Islet of Langerhans (tissue), 1 donor: ENCODE data around the gene ADORA2A.

ENCODE experiments used
- FAIRE-seq: peaks from one replicate; lab custom pipeline; 2011; peaks lifted over from hg19 to GRCh38; lab: Jason Lieb, UNC

The ADORA2A gene

GRCh38 chr22:24418786-24419474 is 8.5 kb upstream of the ADORA2A start:
- FAIRE-seq: no peak

- FAIRE-seq: no peak
Measured at GRCh38 chr22:24419475-24419850, 7.9 kb upstream of the ADORA2A start.

DNA sequence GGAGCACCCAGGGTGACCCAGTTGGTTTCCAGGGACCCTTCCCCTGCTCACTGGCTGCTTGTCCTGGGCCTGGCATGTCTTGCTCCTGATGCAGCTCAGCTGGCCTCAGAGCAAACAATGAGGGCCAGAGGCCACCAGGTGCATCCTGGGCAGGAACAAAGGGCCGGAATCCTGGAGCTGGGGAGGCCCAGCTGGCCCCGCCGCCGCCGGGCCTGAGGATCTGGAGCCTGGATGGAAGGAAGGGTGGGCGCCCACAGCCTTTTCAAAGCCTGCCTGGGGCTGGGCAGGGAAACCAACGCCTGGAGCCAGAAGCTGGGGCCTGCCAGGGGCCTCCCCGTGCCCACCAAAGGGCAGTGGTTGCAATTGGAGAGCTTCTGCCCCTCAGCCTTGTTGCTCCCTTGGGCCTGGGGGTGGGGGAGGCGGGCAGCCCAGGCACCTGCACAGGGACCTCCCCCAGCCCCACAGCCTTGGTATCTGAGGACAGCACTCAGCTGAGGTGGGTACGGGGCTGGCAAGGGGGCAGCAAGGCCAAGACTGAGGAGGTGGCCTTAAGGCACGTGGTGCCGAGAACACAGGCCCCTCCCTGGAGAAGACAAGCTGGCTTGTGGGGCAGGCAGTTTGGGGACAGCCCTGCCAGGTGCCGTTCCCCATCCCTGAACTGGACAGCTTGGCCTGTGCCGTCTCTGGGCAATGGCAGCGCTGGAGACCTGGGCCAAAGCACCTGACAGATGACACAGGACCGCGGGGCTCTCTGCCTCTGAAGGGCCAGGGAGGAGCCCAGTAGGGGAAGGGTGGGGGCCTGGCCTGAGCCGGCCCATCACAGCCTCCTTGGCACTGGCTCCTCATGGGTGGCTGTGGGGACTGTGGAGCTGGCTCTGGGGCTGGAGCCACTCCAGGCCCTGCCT is 7.1 kb upstream of the ADORA2A start:
- no peak for FAIRE-seq

- FAIRE-seq: no peak
Measured at GRCh38 chr22:24420977-24421343, 6.4 kb upstream of the ADORA2A start.

GRCh38 chr22:24421428-24421931 is 5.9 kb upstream of the ADORA2A start:
- no peak for FAIRE-seq

DNA sequence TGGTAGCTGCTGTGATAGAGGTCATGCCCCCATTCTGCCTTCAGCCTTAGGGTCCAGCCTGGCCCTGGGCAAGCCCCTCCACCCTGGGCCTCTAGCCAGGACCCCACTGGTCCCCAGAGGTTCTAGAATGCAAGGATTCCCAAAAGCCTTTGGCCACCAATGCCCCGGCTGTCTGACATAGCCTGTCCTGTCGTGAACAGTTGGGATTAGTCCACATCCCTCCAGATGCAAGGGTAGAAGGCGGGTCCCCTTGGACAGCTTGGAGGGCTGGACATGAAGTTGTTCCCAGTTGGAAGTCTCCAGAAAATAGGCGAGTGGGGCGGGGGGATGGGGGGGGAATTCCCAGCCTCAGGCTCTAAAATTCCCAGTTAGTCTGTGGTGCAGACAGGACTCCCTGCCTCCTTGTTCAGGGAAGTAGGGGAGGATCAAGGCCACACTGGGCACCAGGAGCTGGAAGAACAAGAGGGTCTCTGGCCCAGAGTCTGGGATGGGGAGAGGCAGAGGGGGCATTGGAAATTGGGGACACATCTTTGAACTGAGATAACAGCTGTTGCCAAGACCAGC is 5.2 kb upstream of the ADORA2A start:
- FAIRE-seq: no peak

DNA sequence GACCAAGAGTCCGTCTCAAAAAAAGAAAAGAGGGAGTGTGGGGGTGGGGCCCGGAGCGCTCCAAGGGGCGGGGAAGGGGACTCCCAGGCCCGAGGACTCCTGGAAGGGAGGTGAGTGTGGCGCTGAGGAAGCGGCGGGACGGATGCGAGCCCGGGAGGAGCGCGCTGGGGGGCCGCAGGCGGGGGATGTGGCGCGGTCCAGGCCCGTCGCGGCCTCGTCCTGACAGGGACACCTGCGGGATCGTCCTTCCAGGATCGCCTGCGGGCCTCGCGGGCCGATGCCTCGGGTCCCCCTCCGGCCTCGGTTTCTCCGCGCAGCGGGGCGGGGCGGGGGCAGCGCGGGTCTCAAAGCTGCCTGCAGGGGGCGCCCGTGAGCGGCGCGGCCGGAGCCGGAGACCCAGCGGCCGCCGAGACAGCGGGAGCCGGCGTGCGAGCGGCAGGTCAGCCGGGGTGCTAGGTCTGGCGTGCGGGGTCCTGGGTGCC is 3.8 kb upstream of the ADORA2A start:
- no peak for FAIRE-seq

DNA sequence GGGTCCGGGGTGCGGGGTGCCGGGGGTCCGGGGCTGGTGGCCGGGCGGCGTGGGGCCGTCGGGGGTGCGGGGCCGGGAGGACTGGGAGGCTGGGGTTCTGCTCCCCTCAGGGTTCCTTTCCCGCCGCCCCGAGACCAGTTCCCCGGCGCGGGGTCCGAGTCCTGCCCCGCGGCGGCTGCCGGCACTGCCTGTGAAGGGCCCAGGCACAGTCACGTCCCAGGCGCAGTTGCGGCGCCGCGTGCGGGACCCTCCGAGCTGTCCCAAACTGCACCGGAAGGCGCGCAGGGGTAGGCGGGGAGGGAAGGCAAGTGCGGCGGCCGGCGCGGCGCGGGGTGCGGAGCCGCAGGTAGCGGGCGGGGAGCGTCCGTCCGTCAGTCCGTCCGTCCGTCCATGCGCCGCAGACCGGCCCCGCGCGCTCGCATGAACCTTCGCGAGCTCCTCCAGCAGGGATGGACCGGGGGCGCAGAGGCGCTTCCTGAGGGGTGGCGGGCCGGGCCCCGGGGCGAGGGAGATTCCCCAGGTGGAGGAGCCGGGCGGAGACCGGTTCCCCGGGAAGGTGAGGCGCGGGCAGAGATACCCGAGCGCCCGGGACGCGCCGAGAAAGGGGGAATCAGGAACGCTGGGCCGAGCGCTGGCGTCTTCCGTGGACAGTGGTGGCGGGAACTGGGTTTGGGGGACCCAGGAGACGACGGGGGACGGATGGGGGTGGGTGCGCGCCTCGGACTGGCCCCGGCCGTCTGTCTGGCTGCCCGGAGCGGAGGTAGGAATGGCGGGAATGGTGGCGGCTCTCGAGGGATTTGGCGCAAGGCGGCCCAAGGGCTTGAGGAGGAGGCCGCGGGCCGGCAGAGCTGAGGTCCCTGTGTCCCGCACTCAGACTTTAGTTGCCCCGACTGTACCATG is 3.1 kb upstream of the ADORA2A start:
- no peak for FAIRE-seq

DNA sequence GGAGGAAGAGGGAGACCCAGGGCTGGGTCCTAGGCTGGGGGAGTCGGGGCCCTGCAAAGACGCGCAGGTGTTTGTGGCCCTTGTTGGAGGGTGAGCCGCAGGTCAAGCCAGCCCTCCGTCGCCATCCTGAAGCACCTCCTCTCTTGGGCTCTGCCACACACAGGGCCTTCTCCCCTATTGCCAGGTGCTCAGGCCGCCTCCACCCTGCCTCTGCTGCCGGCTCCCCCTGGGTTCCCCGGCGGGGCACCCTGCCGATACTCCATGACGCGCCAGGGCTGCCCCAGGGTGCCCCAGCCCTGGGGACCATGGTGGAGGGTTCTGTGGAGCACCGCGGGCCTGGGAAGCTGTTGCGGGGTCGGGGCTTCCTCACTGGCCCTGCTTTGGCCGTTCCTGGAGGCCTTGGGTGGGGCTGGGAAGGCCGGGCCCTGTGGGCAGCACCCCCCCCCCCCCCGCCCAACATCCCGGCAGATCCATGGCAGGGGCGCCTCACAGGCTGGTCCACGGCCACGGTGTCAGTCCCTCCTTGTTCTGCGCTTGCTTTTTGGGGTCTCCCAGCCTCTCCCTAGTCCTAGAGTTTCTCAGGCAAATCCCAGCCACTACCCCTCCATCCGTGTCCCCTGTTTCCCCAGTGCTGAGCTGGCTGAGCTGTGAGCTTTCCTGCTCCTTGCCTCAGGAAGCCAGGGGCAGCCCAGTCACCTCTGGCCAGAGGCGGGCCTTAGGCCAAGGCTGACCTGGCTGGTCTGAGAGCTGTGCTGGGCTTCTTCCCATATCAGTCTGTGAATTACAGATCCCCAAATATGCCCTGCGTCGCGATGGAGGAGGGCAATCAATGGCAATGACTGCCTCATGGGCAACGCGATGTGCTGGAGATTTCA is 2.3 kb upstream of the ADORA2A start:
- no peak for FAIRE-seq

DNA sequence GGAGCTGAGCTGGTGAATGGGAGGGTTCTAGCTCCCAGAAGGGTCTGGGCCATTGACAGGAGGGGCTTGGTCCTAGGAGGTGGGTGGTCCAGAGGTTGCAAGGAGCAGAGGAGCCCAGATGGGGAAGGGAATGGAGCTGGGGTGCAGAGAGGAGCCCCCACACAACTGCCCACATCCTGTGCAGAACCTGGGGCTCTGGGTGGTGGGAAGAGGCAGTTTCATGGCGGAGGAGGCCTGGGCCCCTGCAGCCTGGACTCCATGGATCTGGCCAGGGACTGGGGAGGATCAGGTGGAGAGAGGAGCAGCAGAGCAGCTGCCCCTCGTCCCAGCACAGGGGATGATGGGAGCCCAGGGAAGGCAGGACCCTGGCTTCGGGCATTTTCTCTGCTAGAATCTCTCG is 963 bp upstream of the ADORA2A start:
- FAIRE-seq: no peak

DNA sequence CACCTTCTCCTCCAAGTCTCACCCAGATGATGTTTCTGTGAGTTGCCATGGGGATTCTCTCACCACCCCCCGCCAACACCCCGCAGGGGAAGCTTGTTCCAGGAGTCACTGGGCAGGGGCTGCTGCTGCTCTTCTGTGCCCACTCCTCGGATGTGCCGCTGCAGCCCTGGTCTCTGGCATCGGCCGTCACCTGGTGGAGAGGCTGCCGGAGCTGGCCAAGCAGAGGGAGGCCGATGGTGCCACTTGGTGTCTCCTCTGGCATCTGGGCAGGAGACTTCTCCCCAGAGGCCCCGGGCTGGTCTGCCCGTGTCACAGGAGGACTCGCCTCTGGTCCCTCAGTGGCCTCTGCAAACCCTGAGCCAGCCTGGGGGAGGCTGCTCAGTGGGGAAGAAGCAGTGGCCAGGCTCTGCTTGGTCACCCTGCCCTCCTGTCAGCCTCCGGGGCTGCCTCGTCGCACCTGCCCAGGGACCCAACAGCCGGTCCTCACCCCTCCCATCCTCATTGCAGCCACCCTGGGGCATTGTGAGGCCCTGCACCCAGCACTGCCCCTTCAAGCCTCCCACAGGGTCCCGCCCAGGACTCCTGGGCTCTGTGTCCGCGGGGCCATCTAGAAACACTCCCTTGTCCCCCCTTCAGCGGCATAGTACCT is 424 bp upstream of the ADORA2A start:
- FAIRE-seq: no peak

- no peak for FAIRE-seq
Measured at GRCh38 chr22:24428751-24429410, 1.5 kb downstream of the ADORA2A start.

GRCh38 chr22:24429411-24430365 is 2.3 kb downstream of the ADORA2A start:
- no peak for FAIRE-seq

DNA sequence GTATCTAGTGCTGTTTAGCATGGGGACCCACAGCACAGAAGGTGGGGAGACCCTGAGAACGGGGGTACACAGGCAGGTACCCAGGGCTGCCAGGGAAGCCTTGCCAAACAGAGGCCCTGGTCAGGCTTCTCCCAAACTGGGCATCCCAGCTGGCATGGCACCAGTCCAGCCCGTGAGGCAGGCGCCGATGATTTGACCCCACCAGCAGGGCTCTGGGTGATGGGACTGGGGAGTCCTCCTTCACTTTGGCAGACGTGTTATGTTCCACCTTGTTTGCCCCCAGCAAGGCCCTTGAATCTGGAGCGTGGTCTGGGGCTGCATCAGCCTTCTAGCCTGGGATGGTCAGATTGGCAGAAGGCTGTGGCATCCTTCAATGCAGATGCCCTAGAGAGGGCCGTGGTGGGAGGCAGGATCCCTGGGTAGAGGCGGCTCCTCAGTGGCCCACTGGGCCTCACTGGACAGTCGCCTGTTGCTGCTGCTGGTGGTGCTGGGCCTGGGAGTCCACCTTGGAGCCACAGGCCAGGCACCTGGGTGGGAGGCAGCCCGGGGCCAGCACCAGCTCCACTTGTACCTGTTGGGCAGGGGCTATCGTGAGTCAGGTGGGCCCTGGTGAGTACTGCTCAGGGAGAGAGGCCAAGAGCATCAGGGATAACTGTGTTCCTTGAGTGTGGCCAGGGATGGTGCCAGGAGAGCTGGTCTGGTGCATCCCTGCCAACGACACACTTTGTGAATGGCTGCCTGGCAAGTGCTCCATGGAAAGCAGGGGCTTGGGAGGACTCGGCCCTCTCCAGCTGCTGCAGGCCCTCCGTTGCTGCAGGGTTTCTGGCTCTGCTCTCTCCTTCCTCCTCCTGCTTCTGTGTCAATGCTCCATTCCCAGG is 3.3 kb downstream of the ADORA2A start:
- FAIRE-seq: no peak

DNA sequence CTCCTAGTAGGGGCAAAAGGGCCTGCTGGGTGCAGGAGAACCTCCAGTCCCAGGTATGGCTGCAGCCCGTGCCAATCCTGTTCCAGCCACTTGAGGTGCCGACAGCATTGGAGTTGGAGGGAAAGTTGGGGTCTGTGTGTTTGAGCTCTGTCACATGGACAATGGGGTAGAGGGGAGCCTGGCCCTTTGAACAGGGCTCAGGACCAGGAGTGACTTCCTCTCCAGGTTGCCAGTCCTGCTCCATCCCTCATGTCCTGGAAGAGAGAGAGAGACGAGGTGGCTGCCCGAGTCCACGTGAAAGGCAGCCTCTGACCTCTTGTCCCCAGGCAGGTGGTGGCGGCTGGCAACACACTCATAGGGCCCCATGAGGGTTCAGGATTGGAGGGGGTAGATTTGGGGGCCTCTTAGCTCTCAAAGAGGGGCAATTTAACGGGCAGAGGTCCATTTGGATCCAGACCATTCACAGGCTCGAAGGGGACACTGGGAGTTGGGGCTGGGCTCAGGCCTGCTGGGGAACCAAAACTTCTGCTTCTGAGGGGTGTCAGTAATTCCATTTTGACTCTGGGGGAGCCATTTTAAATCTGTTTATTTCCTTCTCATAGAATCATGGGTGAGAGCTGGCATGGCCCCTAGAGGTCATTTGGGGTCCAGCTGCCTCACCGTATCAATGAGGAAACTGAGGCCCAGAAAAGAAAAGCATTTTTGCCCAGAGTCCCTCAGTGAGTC is 4.1 kb downstream of the ADORA2A start:
- no peak for FAIRE-seq

GRCh38 chr22:24432059-24432853 is 4.9 kb downstream of the ADORA2A start:
- FAIRE-seq: no peak
